HG02970 (cell line): ENCODE data around the gene CBX4.

Source experiments
- ATAC-seq: cut with Tn5 transposase; IDR thresholded peaks from one replicate; pipeline ENCODE4 v1.9.1; 2021; ENCODE audit warnings: mild to moderate bottlenecking, moderate library complexity, moderate number of reproducible peaks; ENCODE audit not compliant: unreplicated experiment, low FRiP score

The CBX4 gene

GRCh38 chr17:79831265-79832217 is 7.7 kb downstream of the CBX4 start:
- no peak for ATAC-seq

- ATAC-seq: no peak
Observed at GRCh38 chr17:79830763-79831264, 8.4 kb downstream of the CBX4 start.

GRCh38 chr17:79830303-79830702 is 8.9 kb downstream of the CBX4 start:
- ATAC-seq: no peak

GRCh38 chr17:79829457-79829856 is 9.8 kb downstream of the CBX4 start:
- ATAC-seq: no peak

- ATAC-seq: no peak
Observed at GRCh38 chr17:79829004-79829403, 10.2 kb downstream of the CBX4 start.

GRCh38 chr17:79826841-79827578 is 12.2 kb downstream of the CBX4 start:
- no peak for ATAC-seq

GRCh38 chr17:79826204-79826680 is 13.0 kb downstream of the CBX4 start:
- ATAC-seq: no peak

- no peak for ATAC-seq
Observed at GRCh38 chr17:79825580-79825921, 13.7 kb downstream of the CBX4 start.

- no peak for ATAC-seq
Observed at GRCh38 chr17:79824893-79825579, 14.2 kb downstream of the CBX4 start.

GRCh38 chr17:79824234-79824633 is 15.0 kb downstream of the CBX4 start:
- no peak for ATAC-seq

- no peak for ATAC-seq
Observed at GRCh38 chr17:79822583-79823124, 16.6 kb downstream of the CBX4 start.

GRCh38 chr17:79821331-79822095 is 17.7 kb downstream of the CBX4 start:
- ATAC-seq: no peak

- no peak for ATAC-seq
Observed at GRCh38 chr17:79820959-79821330, 18.3 kb downstream of the CBX4 start.

GRCh38 chr17:79819534-79820276 is 19.5 kb downstream of the CBX4 start:
- ATAC-seq: no peak

GRCh38 chr17:79819085-79819484 is 20.2 kb downstream of the CBX4 start:
- ATAC-seq: no peak

- no peak for ATAC-seq
Observed at GRCh38 chr17:79818026-79818758, 21.0 kb downstream of the CBX4 start.

GRCh38 chr17:79815836-79816461 is 23.3 kb downstream of the CBX4 start:
- ATAC-seq: no peak
